DOHH2 (cell line): ENCODE results near the gene DCDC2.

Experiments used
- H3F3A ChIP-seq: fragments of 200-600 bp; sonication (generic), shearing (Covaris generic); 2 replicates; pipeline ENCODE4 v1.6.0; 2016; ENCODE audit warnings: antibody characterized with exemption, mild to moderate bottlenecking; ENCODE audit not compliant: control insufficient read depth, insufficient read depth
- H3K27ac ChIP-seq: fragments of 200-600 bp; sonication (generic); 2 replicates; pipeline ENCODE4 v1.5.1; 2014; ENCODE audit warnings: low read depth, mild to moderate bottlenecking, low read length, moderate library complexity
- H3K27me3 ChIP-seq: fragments of 200-600 bp; sonication (generic); 2 replicates; pipeline ENCODE4 v1.6.1; 2014; ENCODE audit warnings: mild to moderate bottlenecking, low read length, mixed read lengths; ENCODE audit not compliant: control insufficient read depth
- H3K36me3 ChIP-seq: fragments of 200-600 bp; sonication (generic); 2 replicates; pipeline ENCODE4 v1.6.1; 2014; ENCODE audit warnings: mild to moderate bottlenecking, low read length, moderate library complexity, mixed read lengths; ENCODE audit not compliant: control insufficient read depth
- H3K4me1 ChIP-seq: fragments of 200-600 bp; sonication (generic); 2 replicates; pipeline ENCODE4 v1.6.1; 2014; ENCODE audit warnings: mild to moderate bottlenecking, low read length, mixed read lengths; ENCODE audit not compliant: control insufficient read depth
- H3K4me2 ChIP-seq: fragments of 200-600 bp; sonication (generic); 2 replicates; pipeline ENCODE4 v1.6.0; 2014; ENCODE audit warnings: mild to moderate bottlenecking, low read length, moderate library complexity
- H3K4me3 ChIP-seq: fragments of 200-600 bp; sonication (generic); 2 replicates; pipeline ENCODE4 v1.5.1; 2014; ENCODE audit warnings: mild to moderate bottlenecking, low read length, mixed read lengths
- H3K79me2 ChIP-seq: fragments of 200-600 bp; sonication (generic); 2 replicates; pipeline ENCODE4 v1.6.1; 2014; ENCODE audit warnings: mild to moderate bottlenecking, low read length, mixed read lengths; ENCODE audit not compliant: control insufficient read depth
- H3K9me2 ChIP-seq: fragments of 200-600 bp; sonication (generic); replicated peaks from 2 replicates; pipeline ENCODE4 v1.6.1; 2014; ENCODE audit warnings: mild to moderate bottlenecking, low read length, mixed read lengths; ENCODE audit not compliant: control insufficient read depth
- H3K9me3 ChIP-seq: fragments of 200-600 bp; sonication (generic); 2 replicates; pipeline ENCODE4 v1.6.1; 2014; ENCODE audit warnings: antibody characterized with exemption, low read length, mixed read lengths; ENCODE audit not compliant: control insufficient read depth, insufficient read depth
- H4K20me1 ChIP-seq: fragments of 200-600 bp; sonication (generic); 2 replicates; pipeline ENCODE4 v1.6.0; 2014; ENCODE audit warnings: low read depth, mild to moderate bottlenecking, antibody characterized with exemption, low read length, moderate library complexity; ENCODE audit not compliant: control insufficient read depth, insufficient read depth
- CTCF ChIP-seq: fragments of 200-600 bp; sonication (generic); IDR thresholded peaks from one replicate; pipeline ENCODE4 v1.5.1; 2014; ENCODE audit warnings: antibody characterized with exemption, mild to moderate bottlenecking, low read depth, low read length; ENCODE audit not compliant: poor library complexity, severe bottlenecking
- EZH2phosphoT487 ChIP-seq: fragments of 200-600 bp; sonication (generic); IDR thresholded peaks from 2 replicates; pipeline ENCODE4 v1.6.1; 2017; ENCODE audit warnings: borderline replicate concordance, mild to moderate bottlenecking, antibody characterized with exemption, low read length, moderate library complexity, mixed read lengths

DCDC2 gene

GRCh38 chr6:24253360-24253759 is 104.5 kb downstream of the DCDC2 start:
- H3K4me1 ChIP-seq = peaks cover 5% of the 10 kb centered on the region
- H3K36me3 ChIP-seq = no peaks in the 10 kb centered on the region
- TF ChIP-seq CTCF (no peak), EZH2phosphoT487 (no peak)
- H3K9me3 ChIP-seq = peaks cover 3% of the 10 kb centered on the region; the same call in 1 of the 2 replicates
- no peak overlapping the region for H3K4me2 ChIP-seq
- H3K27ac ChIP-seq = no peak overlapping the region
- H4K20me1 ChIP-seq = no peaks in the 10 kb centered on the region
- H3F3A ChIP-seq = no peaks in the 10 kb centered on the region
- H3K4me3 ChIP-seq = no peak overlapping the region
- H3K79me2 ChIP-seq = no peaks in the 10 kb centered on the region
- no peaks in the 10 kb centered on the region; the same call in 1 of the 2 replicates for H3K27me3 ChIP-seq
- no peaks in the 10 kb centered on the region for H3K9me2 ChIP-seq

GRCh38 chr6:24252280-24252679 is 105.6 kb downstream of the DCDC2 start:
- H3K9me3 ChIP-seq = peaks cover 3% of the 10 kb centered on the region; the same call in 1 of the 2 replicates
- H3K9me2 ChIP-seq = no peaks in the 10 kb centered on the region
- peaks cover 5% of the 10 kb centered on the region for H3K4me1 ChIP-seq
- no peaks in the 10 kb centered on the region for H4K20me1 ChIP-seq
- H3K4me3 ChIP-seq = no peak overlapping the region
- no peak overlapping the region for H3K27ac ChIP-seq
- no peaks in the 10 kb centered on the region for H3K36me3 ChIP-seq
- H3K27me3 ChIP-seq = no peaks in the 10 kb centered on the region; the same call in 1 of the 2 replicates
- H3F3A ChIP-seq = no peaks in the 10 kb centered on the region
- H3K4me2 ChIP-seq = no peak overlapping the region
- TF ChIP-seq CTCF (no peak), EZH2phosphoT487 (no peak)
- H3K79me2 ChIP-seq = no peaks in the 10 kb centered on the region

GRCh38 chr6:24251339-24251738 is 106.5 kb downstream of the DCDC2 start:
- Histone ChIP-seq H3K27me3 (no peaks in the 10 kb centered on the region; the same call in 1 of the 2 replicates), H3K4me1 (peaks cover 5% of the 10 kb centered on the region), H4K20me1 (no peaks in the 10 kb centered on the region), H3K79me2 (no peaks in the 10 kb centered on the region), H3K9me2 (no peaks in the 10 kb centered on the region), H3K9me3 (peaks cover 3% of the 10 kb centered on the region; the same call in 1 of the 2 replicates), H3F3A (no peaks in the 10 kb centered on the region), H3K36me3 (no peaks in the 10 kb centered on the region), H3K4me2 (no peak overlapping the region), H3K27ac (no peak overlapping the region), H3K4me3 (no peak overlapping the region)
- no peak for TF ChIP-seq EZH2phosphoT487
- TF ChIP-seq CTCF = no peak
